GM18951 (cell line): ENCODE data around the gene PRKCA.

Source experiments
- POLR2A ChIP-seq: IDR thresholded peaks from 4 replicates; pipeline ENCODE4 v1.6.1; 2011; ENCODE audit warnings: mild to moderate bottlenecking; ENCODE audit not compliant: insufficient read length, insufficient read depth; ENCODE audit errors: extremely low read depth
- in situ Hi-C: fragments of 300-500 bp; cut with MboI; formaldehyde crosslinking; loops from one replicate; pipeline ENCODE4 v1.12.0; 2022; ENCODE audit warnings: low sequenced_read_pairs, mixed read lengths, inconsistent platforms; ENCODE audit not compliant: unreplicated experiment

PRKCA gene

DNA sequence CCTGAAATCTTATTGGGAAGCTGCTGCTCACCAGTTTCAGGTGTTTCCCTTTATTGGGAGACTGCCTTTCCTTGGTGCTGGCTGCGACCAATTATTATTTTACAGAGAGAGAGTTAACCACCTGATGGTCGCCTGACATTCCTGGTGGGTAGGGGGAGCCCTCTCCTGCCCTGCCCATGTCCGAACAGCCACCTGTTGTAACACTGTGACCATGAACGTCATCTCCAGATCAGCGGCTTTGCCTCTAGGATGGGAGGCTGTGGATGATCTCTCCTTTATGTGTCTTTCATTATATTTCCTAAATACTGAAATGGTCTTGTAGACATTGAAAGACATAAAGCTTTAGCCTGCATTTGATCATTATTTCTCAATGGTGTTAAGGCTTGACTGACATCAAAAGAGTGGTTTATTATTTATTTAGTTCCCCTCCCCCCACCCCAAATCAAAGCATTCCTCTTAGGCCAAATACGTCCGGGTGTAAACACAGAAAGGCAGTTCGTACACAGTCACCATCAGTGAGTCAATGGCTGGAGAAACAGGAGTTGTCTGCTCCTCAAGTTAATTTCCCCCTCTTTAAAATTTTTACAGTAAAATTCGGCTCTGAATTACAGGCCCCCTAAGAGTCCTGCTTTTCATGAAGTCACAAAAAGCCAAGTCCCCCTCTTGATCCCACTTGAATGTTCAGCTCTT lies 474.7 kb downstream of the PRKCA start:
- TF ChIP-seq POLR2A: no peak
- in situ Hi-C loops: no loop called here

GRCh38 chr17:66777689-66778225 lies 475.3 kb downstream of the PRKCA start:
- in situ Hi-C loops: no loop called here
- no peak for TF ChIP-seq POLR2A

- no peak for TF ChIP-seq POLR2A
- in situ Hi-C loops: no loop called here
Measured at GRCh38 chr17:66778531-66779236, 476.3 kb downstream of the PRKCA start.

DNA sequence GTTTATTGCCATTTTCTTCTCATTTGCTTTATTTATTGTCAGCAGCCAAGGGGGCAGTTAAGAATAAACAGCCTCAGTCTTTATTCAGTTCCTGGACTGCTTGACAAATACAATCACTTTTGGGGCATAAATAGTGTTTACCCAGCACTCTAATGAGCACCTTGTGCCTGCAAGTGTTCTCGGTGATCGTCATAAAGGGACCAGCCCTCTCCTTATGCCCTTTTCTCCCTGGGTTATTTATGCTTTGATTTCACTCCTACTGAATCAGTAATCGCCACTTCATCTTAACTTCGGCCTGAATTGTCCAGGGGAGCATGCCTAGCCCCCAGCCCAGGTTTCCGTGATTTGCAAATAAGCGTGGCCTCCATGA lies 476.8 kb downstream of the PRKCA start:
- in situ Hi-C loops: no loop called here
- TF ChIP-seq POLR2A: no peak

DNA sequence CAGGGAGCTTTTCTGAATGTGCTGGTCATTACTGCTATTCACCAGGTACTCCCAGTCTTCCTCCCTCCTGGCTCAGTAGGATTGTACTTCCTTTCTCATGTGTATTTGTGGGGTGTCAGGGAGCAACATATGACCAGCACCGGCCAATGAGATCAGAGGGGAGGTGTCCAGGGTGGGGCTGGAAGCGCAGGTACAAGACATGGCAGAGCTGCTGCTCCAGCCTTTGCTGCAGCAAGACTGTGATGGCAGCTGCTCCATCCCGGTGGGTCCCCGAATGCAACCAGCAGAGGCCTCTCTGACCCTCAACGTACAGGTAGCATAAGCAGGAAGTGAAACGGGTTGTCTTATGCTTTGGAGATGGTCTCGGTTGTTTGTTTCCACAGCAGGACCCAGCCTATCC lies 478.7 kb downstream of the PRKCA start:
- in situ Hi-C loops: no loop called here
- no peak for TF ChIP-seq POLR2A

GRCh38 chr17:66782851-66783250 lies 480.4 kb downstream of the PRKCA start:
- in situ Hi-C loops: no loop called here
- TF ChIP-seq POLR2A: no peak

DNA sequence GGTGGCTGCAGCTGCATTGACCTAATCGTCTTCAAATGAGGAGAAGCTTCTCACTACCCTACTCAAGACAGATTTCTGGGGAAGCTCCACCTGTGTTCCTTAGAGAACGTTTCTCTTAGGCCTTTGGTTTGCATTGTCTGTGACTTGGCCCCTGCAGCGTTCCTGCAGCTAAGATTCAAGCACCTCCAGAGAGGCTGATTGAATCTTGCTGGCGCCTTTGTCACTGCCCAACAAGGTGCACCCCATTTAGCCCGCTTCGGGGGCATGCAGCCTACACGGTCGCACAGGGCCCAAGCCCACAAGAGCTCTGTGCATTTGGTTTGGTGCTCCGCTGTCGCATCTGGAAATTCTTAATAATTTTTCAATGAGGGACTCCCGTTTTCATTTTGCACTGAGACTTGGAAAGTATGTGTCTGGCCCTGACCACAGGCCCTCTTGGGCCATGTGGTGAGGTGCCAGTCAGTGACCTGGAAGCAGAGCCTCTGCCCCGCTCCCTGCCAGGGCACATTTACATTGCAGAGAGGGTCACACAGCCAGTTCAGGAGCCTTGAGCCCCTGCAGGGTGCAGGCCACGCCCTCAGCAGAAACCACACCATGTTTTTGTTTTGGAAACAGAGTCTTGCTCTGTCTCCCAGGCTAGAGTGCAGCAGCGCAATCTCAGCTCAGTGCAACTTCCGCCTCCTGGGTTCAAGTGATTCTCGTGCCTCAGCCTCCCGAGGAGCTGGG lies 481.4 kb downstream of the PRKCA start:
- in situ Hi-C loops: no loop called here
- TF ChIP-seq POLR2A: no peak

GRCh38 chr17:66784621-66785364 lies 482.4 kb downstream of the PRKCA start:
- in situ Hi-C loops: no loop called here
- no peak for TF ChIP-seq POLR2A

DNA sequence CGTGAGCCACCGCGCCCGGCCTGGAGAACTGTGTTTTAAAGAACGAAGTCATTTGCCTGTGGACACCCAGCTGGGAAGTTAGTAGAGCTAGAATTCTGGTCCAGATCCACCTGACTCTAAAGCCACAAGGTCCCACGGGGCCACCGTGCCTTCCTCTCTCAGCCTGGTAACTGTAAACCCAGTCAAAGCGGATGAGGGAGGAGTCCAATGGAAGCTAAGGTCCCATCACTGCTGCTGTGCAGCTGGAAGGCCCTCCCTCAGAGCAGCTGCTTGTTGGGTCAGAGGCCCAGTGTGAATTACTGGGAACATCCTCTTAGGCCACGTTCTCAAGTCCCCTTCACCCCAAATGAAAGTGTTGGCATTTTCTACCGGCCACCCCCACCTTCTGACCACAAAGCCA lies 483.7 kb downstream of the PRKCA start:
- no peak for TF ChIP-seq POLR2A
- in situ Hi-C loops: no loop called here

- no peak for TF ChIP-seq POLR2A
Measured at GRCh38 chr17:66787914-66788313, 485.5 kb downstream of the PRKCA start.

GRCh38 chr17:66789093-66789492 lies 486.7 kb downstream of the PRKCA start:
- in situ Hi-C loops: no loop called here
- no peak for TF ChIP-seq POLR2A

More at GRCh38 chr17:66787914-66788313, 485.5 kb downstream of the PRKCA start:
- in situ Hi-C loops: no loop called here

GRCh38 chr17:66789961-66790437 lies 487.6 kb downstream of the PRKCA start:
- in situ Hi-C loops: no loop called here
- TF ChIP-seq POLR2A: no peak
